AG04450 (cell line): ENCODE results near the gene SLIT3. TPM values are rescaled to one million over a fixed set of nuclear protein-coding genes. Genes with fewer than 3 reads are reported as not detected.

ENCODE experiments used
- CTCF ChIA-PET: fragments of 300-600, 350-600 bp; formaldehyde crosslinking; extraction: SDS; loops from one replicate; lab custom pipeline; 2022; ENCODE audit warnings: antibody characterized with exemption, inconsistent platforms; lab: Charles Lee
- POLR2A ChIA-PET: fragments of 350-600 bp; formaldehyde crosslinking; extraction: SDS; loops from one replicate; lab custom pipeline; 2021; ENCODE audit warnings: antibody characterized with exemption, inconsistent platforms; lab: Yijun Ruan, JAX
- DNase-seq: peaks from one replicate; pipeline ENCODE4 v3.0.0-alpha.2; 2011; ENCODE audit warnings: low read depth, low spot score
- H3K27ac ChIP-seq: one replicate; pipeline ENCODE4 v1.5.1; 2012; ENCODE audit warnings: low read depth, low read length, control low read depth
- H3K27me3 ChIP-seq: one replicate; pipeline ENCODE4 v1.6.0; 2012; ENCODE audit warnings: low read length; ENCODE audit not compliant: control insufficient read depth, insufficient read depth
- H3K4me3 ChIP-seq: 2 replicates; pipeline ENCODE4 v1.5.1; 2011; ENCODE audit warnings: mild to moderate bottlenecking, low read depth, low read length, control low read depth
- H3K9me3 ChIP-seq: 2 replicates; pipeline ENCODE4 v1.5.1; 2012; ENCODE audit warnings: low read length; ENCODE audit not compliant: control insufficient read depth, insufficient read depth
- CTCF ChIP-seq: IDR thresholded peaks from 2 replicates; pipeline ENCODE4 v1.5.1; 2011; ENCODE audit warnings: low read depth, low read length, control low read depth, inconsistent platforms
- polyA plus RNA-seq: library from polyadenylated mRNA; depleted of rRNA; stranded (reverse); fragments of >200 nt; gene quantifications from 2 replicates; pipeline ENCODE4 v1.2.3, GENCODE V29; 2011

Gene SLIT3
- polyA plus RNA-seq, 1 experiment = 0.26 TPM

- ChIA-PET POLR2A (no interaction called here), CTCF (no interaction called here)
- Histone ChIP-seq H3K9me3 (no peaks in the 10 kb centered on the region), H3K27ac (no peak overlapping the region), H3K4me3 (no peak overlapping the region), H3K27me3 (no peaks in the 10 kb centered on the region)
- DNase-seq = no peak
- TF ChIP-seq CTCF = no peak
These were observed 365.8 kb downstream of the SLIT3 start for GRCh38 chr5:168935183-168935582.

DNA sequence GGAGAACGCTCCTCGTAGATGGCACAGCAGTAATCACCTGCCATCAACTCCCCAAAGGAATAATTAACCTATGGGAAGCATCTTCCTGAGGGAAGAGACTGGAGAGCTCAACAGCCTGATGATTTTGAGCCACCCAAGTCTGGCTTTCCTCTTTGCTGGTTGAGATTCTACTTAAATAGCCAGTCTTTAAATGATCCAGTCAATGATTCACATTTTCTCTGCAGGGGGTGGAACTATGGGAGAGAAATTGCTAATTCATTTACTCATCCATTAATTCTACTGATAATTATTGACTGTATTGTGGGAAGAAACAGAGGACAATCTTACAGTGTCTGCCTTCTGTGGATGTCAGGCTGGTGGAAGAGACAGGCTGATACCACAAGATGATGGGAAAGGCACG lies 366.8 kb downstream of the SLIT3 start:
- Histone ChIP-seq H3K27me3 (no peaks in the 10 kb centered on the region), H3K27ac (no peak overlapping the region), H3K4me3 (no peak overlapping the region), H3K9me3 (no peaks in the 10 kb centered on the region)
- DNase-seq = no peak
- no peak for TF ChIP-seq CTCF
- CTCF ChIA-PET = interaction anchor here (0.9 kb wide), 1 partner anchor 13 kb away, joined by 3 read pairs; no protein-coding TSS in a partner anchor
- POLR2A ChIA-PET = no interaction called here

DNA sequence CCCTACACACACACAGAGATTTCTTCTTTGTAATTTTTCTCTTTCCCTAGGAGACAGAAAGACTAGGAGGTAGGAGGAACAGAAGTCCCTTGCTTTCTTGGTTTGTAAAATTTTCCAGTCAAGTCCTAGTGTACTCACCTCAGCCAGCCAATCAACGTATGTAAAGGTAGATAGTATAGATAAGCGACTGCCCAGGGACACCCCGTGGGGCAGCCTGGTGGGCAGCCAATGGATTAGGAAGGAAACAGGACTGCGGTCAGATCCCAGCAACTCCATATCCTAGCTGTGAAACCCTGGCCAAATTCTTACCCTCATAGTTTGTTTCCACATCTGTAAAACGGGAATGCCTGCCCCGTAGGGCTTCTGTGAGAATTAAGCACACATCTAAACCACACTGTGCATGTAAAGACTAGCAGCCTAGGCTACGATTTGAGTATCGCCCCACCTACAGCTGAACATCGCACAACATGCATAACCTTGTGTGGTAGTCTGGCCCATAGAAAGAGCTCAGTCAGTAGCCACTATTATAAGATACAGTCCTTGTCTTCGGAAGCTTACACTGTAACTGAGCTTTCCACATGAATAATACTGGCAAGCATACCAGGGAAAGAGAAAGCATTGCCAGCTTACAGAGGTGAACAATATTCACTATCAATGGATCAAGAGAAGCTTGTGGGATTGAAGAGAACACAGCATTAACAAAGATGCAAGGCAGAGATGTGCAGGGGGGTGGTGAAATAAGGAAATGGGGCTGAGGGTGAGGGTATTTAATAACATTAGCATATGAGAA lies 368.3 kb downstream of the SLIT3 start:
- H3K27ac ChIP-seq = no peak overlapping the region
- POLR2A ChIA-PET = no interaction called here
- H3K27me3 ChIP-seq = no peaks in the 10 kb centered on the region
- DNase-seq = no peak
- no peak for TF ChIP-seq CTCF
- CTCF ChIA-PET = interaction anchor here (1.0 kb wide), 1 partner anchor 54 kb away, joined by 3 read pairs; no protein-coding TSS in a partner anchor
- H3K9me3 ChIP-seq = no peaks in the 10 kb centered on the region
- no peak overlapping the region for H3K4me3 ChIP-seq

DNA sequence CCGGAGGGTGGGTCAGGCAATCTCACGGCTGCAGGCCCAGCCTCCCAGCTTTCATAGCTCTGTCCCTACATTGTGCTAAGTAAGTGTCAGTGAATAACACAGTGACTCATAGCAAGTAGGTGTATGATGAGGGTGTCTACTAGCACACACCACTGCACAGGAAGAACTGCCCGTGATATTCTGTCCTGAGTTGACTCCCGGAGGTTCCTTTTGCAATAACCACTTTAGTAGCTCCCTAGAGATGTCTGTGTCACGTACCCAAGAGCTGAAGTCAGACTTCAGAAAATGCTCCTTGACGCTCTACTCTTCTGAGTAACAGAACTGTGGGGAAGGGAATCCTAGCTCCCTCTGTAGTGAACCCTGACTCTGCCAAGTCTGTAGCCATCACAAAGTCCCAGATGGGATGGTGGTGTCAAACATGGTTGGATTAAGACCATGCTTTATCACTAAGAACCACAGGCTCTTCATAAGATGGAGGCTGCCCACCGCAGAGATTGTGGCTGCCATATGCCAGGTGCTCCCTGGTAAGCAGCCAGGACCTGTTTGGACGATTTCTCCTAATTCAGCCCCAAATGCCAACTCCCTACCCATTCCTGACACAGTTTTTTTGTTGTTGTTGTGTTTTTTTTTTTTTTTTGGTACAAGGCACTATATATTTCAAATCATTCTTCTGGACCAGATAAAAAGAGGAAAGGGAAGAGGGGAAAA lies 369.1 kb downstream of the SLIT3 start:
- DNase-seq = no peak
- no peak for TF ChIP-seq CTCF
- ChIA-PET POLR2A (no interaction called here), CTCF (no interaction called here)
- H3K4me3 ChIP-seq = no peak overlapping the region
- H3K27ac ChIP-seq = no peak overlapping the region
- H3K27me3 ChIP-seq = no peaks in the 10 kb centered on the region
- H3K9me3 ChIP-seq = no peaks in the 10 kb centered on the region

- Histone ChIP-seq H3K27me3 (no peaks in the 10 kb centered on the region), H3K9me3 (no peaks in the 10 kb centered on the region), H3K4me3 (no peak overlapping the region), H3K27ac (no peak overlapping the region)
- no peak for DNase-seq
- POLR2A ChIA-PET = no interaction called here
- no peak for TF ChIP-seq CTCF
- CTCF ChIA-PET = interaction anchor here (0.5 to 1.5 kb wide), 3 partner anchors 9 to 283 kb away, joined by 3 to 4 read pairs (median 3); no protein-coding TSS in a partner anchor
These were observed 371.3 kb downstream of the SLIT3 start for GRCh38 chr5:168929656-168930055.
